Measurements from ENCODE around the gene SETBP1.

GRCh38 chr18:44743631-44744030, 62.9 kb downstream of the SETBP1 start:
- TF ChIP-seq HMGXB4 (CRISPR knock-in tag; IDR thresholded peaks at IDR 0.05) (no peak), CTCF (IDR thresholded peaks at IDR 0.05) (no peak), ESRRA (CRISPR knock-in tag; IDR thresholded peaks at IDR 0.05; ENCODE audit: borderline replicate concordance) (no peak)
